ENCODE measurements around the gene DNAJC12. TPM values are rescaled to one million over a fixed set of nuclear protein-coding genes. Genes with fewer than 3 reads are reported as not detected.
"Not testable (repeated sequence)": the region's sequence is repeated elsewhere in the genome, so short reads cannot be mapped to it uniquely, and the experiment has no call there.

The DNAJC12 gene
- total RNA-seq, 6 experiments from 2014 or later: 0.20 to 0.47 (median 0.33) TPM; not detected in 1

- Mint-ChIP-seq H3K9me3 (peaks cover 7% of the 10 kb centered on the region; the same call in 1 of the 2 replicates), H3K27ac (no peak overlapping the region), H3K4me1 (ENCODE audit: low read depth) (peaks cover 7% of the 10 kb centered on the region), H3K27me3 (ENCODE audit: insufficient read depth) (no peaks in the 10 kb centered on the region), H3K4me3 (no peak overlapping the region), H3K36me3 (ENCODE audit: low read depth) (peaks cover 7% of the 10 kb centered on the region)
- no peak for DNase-seq
- TF ChIP-seq CTCF (IDR thresholded peaks at IDR 0.05): no peak
These were observed 1.5 kb downstream of the DNAJC12 start for GRCh38 chr10:67836488-67836887.

- H3K4me1 Mint-ChIP-seq (ENCODE audit: low read depth); H3K36me3 Mint-ChIP-seq (ENCODE audit: low read depth); DNase-seq; H3K27ac Mint-ChIP-seq; H3K4me3 Mint-ChIP-seq; H3K9me3 Mint-ChIP-seq; H3K27me3 Mint-ChIP-seq (ENCODE audit: insufficient read depth): not testable (repeated sequence)
These were observed 2.2 kb downstream of the DNAJC12 start for GRCh38 chr10:67835541-67836394.

GRCh38 chr10:67834375-67834774, 3.6 kb downstream of the DNAJC12 start:
- peaks cover 7% of the 10 kb centered on the region for H3K4me1 Mint-ChIP-seq (ENCODE audit: low read depth)
- no peaks in the 10 kb centered on the region for H3K27me3 Mint-ChIP-seq (ENCODE audit: insufficient read depth)
- no peak overlapping the region for H3K27ac Mint-ChIP-seq
- no peak for DNase-seq
- H3K4me3 Mint-ChIP-seq: no peak overlapping the region
- no peaks in the 10 kb centered on the region for H3K36me3 Mint-ChIP-seq (ENCODE audit: low read depth)
- H3K9me3 Mint-ChIP-seq: no peaks in the 10 kb centered on the region
- no peak for TF ChIP-seq CTCF (IDR thresholded peaks at IDR 0.05)

GRCh38 chr10:67827811-67828210, 10.2 kb downstream of the DNAJC12 start:
- DNase-seq: no peak
- H3K27ac Mint-ChIP-seq: no peak overlapping the region
- H3K36me3 Mint-ChIP-seq (ENCODE audit: low read depth): no peaks in the 10 kb centered on the region
- H3K4me3 Mint-ChIP-seq: no peak overlapping the region
- no peaks in the 10 kb centered on the region for H3K27me3 Mint-ChIP-seq (ENCODE audit: insufficient read depth)
- no peak for TF ChIP-seq CTCF (IDR thresholded peaks at IDR 0.05)
- H3K4me1 Mint-ChIP-seq (ENCODE audit: low read depth): peaks cover 10% of the 10 kb centered on the region
- no peaks in the 10 kb centered on the region for H3K9me3 Mint-ChIP-seq

GRCh38 chr10:67819768-67820204, 18.2 kb downstream of the DNAJC12 start:
- peak; percentile 35 for DNase-seq
- Mint-ChIP-seq H3K4me3 (no peak overlapping the region), H3K27me3 (ENCODE audit: insufficient read depth) (peaks cover 2% of the 10 kb centered on the region; the same call in 1 of the 2 replicates), H3K27ac (no peak overlapping the region), H3K9me3 (no peaks in the 10 kb centered on the region), H3K36me3 (ENCODE audit: low read depth) (no peaks in the 10 kb centered on the region), H3K4me1 (ENCODE audit: low read depth) (peaks cover 16% of the 10 kb centered on the region)
- no peak for TF ChIP-seq CTCF (IDR thresholded peaks at IDR 0.05)

- Mint-ChIP-seq H3K4me1 (ENCODE audit: low read depth) (peaks cover 12% of the 10 kb centered on the region), H3K27me3 (ENCODE audit: insufficient read depth) (peaks cover 3% of the 10 kb centered on the region; the same call in 1 of the 2 replicates), H3K4me3 (no peak overlapping the region), H3K27ac (no peak overlapping the region), H3K9me3 (no peaks in the 10 kb centered on the region), H3K36me3 (ENCODE audit: low read depth) (no peaks in the 10 kb centered on the region)
- no peak for TF ChIP-seq CTCF (IDR thresholded peaks at IDR 0.05)
- peak; percentile 52 for DNase-seq
These were observed 19.7 kb downstream of the DNAJC12 start for GRCh38 chr10:67818323-67818722.
